Thyroid gland (tissue), 4 donors: ENCODE measurements around the gene DOCK3. TPM values are rescaled to one million over a fixed set of nuclear protein-coding genes. Genes with fewer than 3 reads are reported as not detected.

ENCODE experiments used
- DNase-seq, 2 donors: peaks; one replicate each; pipeline ENCODE4 v3.0.0-alpha.2; 2019
- H3K27ac ChIP-seq, 3 donors: fragments of 200-600 bp; sonication (generic); 1 replicate in 2 of 3; 2 replicates in 1 of 3; pipeline ENCODE4 v1.5.1; 2016 to 2019; ENCODE audit warnings: mild to moderate bottlenecking in 1 of 3, moderate library complexity in 1 of 3
- H3K27me3 ChIP-seq: fragments of 200-600 bp; sonication (generic); one replicate; pipeline ENCODE4 v1.5.1; 2019
- H3K36me3 ChIP-seq, 2 donors: fragments of 200-600 bp; sonication (generic); one replicate each; pipeline ENCODE4 v1.5.1; 2016 to 2019
- H3K4me1 ChIP-seq, 2 donors: fragments of 200-600 bp; sonication (generic); one replicate each; pipeline ENCODE4 v1.5.1; 2017 to 2019
- H3K4me3 ChIP-seq, 3 donors: fragments of 200-600 bp; sonication (generic); replicated peaks in 1 of 3; 1 replicate in 2 of 3; 2 replicates in 1 of 3; pipeline ENCODE4 v1.5.1; 2016; ENCODE audit warnings: mild to moderate bottlenecking in 1 of 3
- H3K9me3 ChIP-seq: fragments of 200-600 bp; sonication (generic); one replicate; pipeline ENCODE4 v1.5.1; 2017
- POLR2A ChIP-seq, 2 donors: fragments of 450-650 bp; IDR thresholded peaks; one replicate each; pipeline ENCODE4 v1.6.1; 2017; ENCODE audit warnings: antibody characterized with exemption in 2 of 2, mild to moderate bottlenecking in 2 of 2, moderate library complexity in 1 of 2
- WGBS, 2 donors: methylation state at CpG; one replicate each; pipeline ENCODE4 v1.1.5; 2017; 5-methylcytosine and 5-hydroxymethylcytosine counted together
- intact Hi-C: fragments of 100-400 bp; cut with DNase I; formaldehyde crosslinking; loops from one replicate; pipeline ENCODE4 v1.15.1; 2023
- total RNA-seq, 4 donors: library from RNA; depleted of rRNA; stranded (reverse); fragments of >200 nt; gene quantifications; one replicate each; pipeline ENCODE4 v1.2.3, GENCODE V29; 2016
- TF ChIP-seq, protein P1 (sequence below), 6 experiments: fragments of 200-600 bp in 3 of 6; fragments of 450-650 bp in 3 of 6; sonication (generic) in 3 of 6; IDR thresholded peaks; one replicate each; pipeline ENCODE4 v1.5.1; 2016 to 2019; ENCODE audit warnings: antibody characterized with exemption in 6 of 6, mild to moderate bottlenecking in 2 of 6, inconsistent platforms in 1 of 6, moderate library complexity in 1 of 6

DOCK3 gene
- total RNA-seq, 4 donors from 2014 or later: 15.7 to 54.2 (median 21.1) TPM

GRCh38 chr3:50734985-50735384, 60.3 kb downstream of the DOCK3 start:
- DNase-seq: no peak
- Histone ChIP-seq H3K9me3 (no peaks in the 10 kb centered on the region), H3K36me3 (no peaks in the 10 kb centered on the region), H3K27ac (no peak overlapping the region), H3K4me3 (no peak overlapping the region), H3K27me3 (no peaks in the 10 kb centered on the region), H3K4me1 (peaks cover 5 to 14% of the 10 kb centered on the region in 2 donors)
- WGBS, 2 donors: 0 to 88% methylated on average over 1 of the region's 1 CpG
- intact Hi-C loops: no loop called here
- no peak for TF ChIP-seq POLR2A (IDR thresholded peaks at IDR 0.05)
- TF ChIP-seq, protein P1, sequence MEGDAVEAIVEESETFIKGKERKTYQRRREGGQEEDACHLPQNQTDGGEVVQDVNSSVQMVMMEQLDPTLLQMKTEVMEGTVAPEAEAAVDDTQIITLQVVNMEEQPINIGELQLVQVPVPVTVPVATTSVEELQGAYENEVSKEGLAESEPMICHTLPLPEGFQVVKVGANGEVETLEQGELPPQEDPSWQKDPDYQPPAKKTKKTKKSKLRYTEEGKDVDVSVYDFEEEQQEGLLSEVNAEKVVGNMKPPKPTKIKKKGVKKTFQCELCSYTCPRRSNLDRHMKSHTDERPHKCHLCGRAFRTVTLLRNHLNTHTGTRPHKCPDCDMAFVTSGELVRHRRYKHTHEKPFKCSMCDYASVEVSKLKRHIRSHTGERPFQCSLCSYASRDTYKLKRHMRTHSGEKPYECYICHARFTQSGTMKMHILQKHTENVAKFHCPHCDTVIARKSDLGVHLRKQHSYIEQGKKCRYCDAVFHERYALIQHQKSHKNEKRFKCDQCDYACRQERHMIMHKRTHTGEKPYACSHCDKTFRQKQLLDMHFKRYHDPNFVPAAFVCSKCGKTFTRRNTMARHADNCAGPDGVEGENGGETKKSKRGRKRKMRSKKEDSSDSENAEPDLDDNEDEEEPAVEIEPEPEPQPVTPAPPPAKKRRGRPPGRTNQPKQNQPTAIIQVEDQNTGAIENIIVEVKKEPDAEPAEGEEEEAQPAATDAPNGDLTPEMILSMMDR (IDR thresholded peaks at IDR 0.05): no peak

DNA sequence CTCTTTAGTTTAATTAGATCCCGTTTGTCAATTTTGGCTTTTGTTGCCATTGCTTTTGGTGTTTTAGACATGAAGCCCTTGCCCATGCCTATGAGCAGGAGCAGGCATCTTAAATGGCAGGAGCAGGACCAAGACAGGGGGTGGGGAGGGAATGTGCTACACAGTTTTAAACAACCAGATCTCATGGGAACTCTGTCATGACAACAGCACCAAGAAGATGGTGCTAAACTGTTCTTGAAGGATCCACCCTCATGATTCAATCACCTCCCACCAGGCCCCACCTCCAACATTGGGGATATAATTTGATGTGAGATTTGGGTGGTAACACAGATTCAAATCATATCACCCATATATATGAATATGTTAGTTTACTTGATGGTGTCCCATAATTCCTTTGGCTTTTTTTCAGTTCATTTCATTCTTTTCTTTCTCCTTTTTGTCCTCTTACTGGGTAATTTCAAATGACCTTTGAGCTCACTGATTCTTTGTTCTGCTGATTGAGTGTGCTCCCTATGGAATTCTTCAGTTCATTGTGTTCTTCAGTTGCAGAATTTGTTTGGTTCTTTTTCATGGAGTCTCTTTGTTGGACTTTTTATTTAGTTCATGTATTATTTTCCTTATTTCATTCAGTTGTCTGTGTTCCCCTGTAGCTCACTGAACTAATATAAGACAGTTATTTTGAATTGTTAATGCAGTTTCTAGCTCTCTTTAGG, 62.6 kb downstream of the DOCK3 start:
- 84 to 93% methylated on average over 1 of the region's 1 CpG for WGBS, 2 donors
- TF ChIP-seq, protein P1 (IDR thresholded peaks at IDR 0.05): no peak
- no peak for TF ChIP-seq POLR2A (IDR thresholded peaks at IDR 0.05)
- no peak overlapping the region for H3K27ac ChIP-seq
- intact Hi-C loops: no loop called here
- H3K4me3 ChIP-seq: no peak overlapping the region
- DNase-seq: no peak
- no peaks in the 10 kb centered on the region for H3K36me3 ChIP-seq
- H3K4me1 ChIP-seq: peaks cover 5 to 14% of the 10 kb centered on the region in 2 donors
- H3K27me3 ChIP-seq: no peaks in the 10 kb centered on the region
- no peaks in the 10 kb centered on the region for H3K9me3 ChIP-seq

GRCh38 chr3:50737906-50738598, 63.3 kb downstream of the DOCK3 start:
- H3K4me1 ChIP-seq: peaks cover 5 to 14% of the 10 kb centered on the region in 2 donors
- intact Hi-C loops: no loop called here
- no peak overlapping the region for H3K27ac ChIP-seq
- no peaks in the 10 kb centered on the region for H3K9me3 ChIP-seq
- H3K27me3 ChIP-seq: no peaks in the 10 kb centered on the region
- H3K36me3 ChIP-seq: no peaks in the 10 kb centered on the region
- 56 to 72% methylated on average over 5 to 6 of the region's 6 CpGs for WGBS, 2 donors
- no peak for TF ChIP-seq POLR2A (IDR thresholded peaks at IDR 0.05)
- TF ChIP-seq, protein P1 (IDR thresholded peaks at IDR 0.05): no peak
- H3K4me3 ChIP-seq: no peak overlapping the region
- DNase-seq: peak; percentile 54 to 70

- intact Hi-C loops: no loop called here
- H3K36me3 ChIP-seq: no peaks in the 10 kb centered on the region
- no peak for TF ChIP-seq POLR2A (IDR thresholded peaks at IDR 0.05)
- TF ChIP-seq, protein P1 (IDR thresholded peaks at IDR 0.05): no peak
- H3K27me3 ChIP-seq: no peaks in the 10 kb centered on the region
- DNase-seq: no peak
- peaks cover 0 to 5% of the 10 kb centered on the region in 2 donors for H3K4me1 ChIP-seq
- WGBS, 2 donors: 88 to 92% methylated on average over 1 of the region's 1 CpG
- no peak overlapping the region for H3K4me3 ChIP-seq
- no peaks in the 10 kb centered on the region for H3K9me3 ChIP-seq
- H3K27ac ChIP-seq: no peak overlapping the region
Measured at GRCh38 chr3:50743643-50744042, 68.9 kb downstream of the DOCK3 start.

DNA sequence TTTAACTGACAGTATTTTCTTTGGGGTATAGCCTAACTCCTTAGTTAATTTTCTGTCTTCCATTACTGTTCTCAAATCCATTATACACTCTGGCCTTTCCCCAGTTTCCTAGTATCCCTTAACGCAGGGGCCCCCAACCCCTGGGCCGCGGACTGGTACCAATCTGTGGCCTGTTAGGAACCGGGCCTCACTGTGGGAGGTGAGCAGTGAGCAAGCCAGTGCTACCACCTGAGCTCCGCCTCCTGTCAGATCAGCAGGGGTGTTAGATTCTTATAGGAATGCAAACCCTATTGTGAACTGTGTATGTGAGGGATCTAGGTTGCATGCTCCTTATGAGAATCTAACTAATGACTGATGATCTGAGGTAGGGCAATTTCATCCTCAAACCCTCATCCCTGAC, 75.1 kb downstream of the DOCK3 start:
- intact Hi-C loops: no loop called here
- H3K4me3 ChIP-seq: no peak overlapping the region
- no peak overlapping the region for H3K27ac ChIP-seq
- TF ChIP-seq POLR2A (IDR thresholded peaks at IDR 0.05): no peak
- TF ChIP-seq, protein P1 (IDR thresholded peaks at IDR 0.05): no peak
- H3K27me3 ChIP-seq: no peaks in the 10 kb centered on the region
- no peaks in the 10 kb centered on the region for H3K9me3 ChIP-seq
- no peak for DNase-seq
- no peaks in the 10 kb centered on the region for H3K4me1 ChIP-seq
- no peaks in the 10 kb centered on the region for H3K36me3 ChIP-seq
- 66 to 70% methylated on average over 5 of the region's 5 CpGs for WGBS, 2 donors
